ENCODE measurements around the gene GRAMD4. TPM values are rescaled to one million over a fixed set of nuclear protein-coding genes. Genes with fewer than 3 reads are reported as not detected.

Gene GRAMD4
- total RNA-seq, 1 experiment from 2014 or later, result 23.5 TPM

DNA sequence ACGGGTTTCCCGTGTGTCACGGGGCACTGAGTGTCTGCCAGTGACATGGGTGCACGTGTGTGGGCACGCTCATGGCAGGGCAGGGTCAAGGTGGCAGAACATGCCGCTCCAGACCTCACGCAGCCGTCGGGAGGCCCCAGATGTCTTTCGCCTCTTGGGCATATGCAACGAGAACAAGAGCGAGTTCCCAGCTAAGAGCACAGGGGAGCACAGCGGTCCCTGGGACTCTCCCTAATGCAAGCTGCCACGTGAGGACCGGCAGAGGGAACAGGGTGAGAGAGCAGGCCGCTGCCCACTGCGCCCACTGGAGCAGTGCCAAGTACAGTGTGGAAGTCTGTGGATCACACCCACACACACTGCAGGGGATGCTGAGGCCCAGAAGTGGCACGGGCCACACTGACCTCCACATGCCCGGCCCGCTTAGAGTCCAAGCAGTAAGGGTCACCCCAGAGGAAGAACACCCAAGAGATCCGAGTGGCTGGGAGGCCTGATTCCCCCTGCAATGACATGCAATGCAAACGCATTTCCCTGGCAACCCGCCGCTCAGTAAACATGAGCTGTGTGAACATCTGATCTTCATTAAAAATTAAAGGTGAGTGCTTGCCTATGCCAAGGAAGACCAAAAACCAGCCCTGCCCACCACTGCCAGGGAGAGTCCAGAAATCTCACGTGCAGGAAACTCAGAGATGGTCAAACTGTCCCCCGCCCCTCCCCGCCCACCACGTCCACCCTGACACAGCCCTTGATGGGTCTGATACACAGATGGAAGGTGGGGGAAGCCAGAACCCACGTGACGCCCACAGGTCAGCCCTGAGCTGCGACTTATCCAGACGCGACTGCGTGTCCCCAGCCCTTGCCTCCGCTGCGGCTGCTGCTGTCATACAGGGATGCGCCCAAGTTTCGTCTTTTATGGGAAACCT is 106.1 kb downstream of the GRAMD4 start:
- DNase-seq (ENCODE audit: low spot score), result peak; percentile 20
- in situ Hi-C loops (cut with HindIII; ENCODE audit: low sequenced_read_pairs), result no loop called here

GRCh38 chr22:46726986-46727317 is 106.8 kb downstream of the GRAMD4 start:
- in situ Hi-C loops (cut with HindIII; ENCODE audit: low sequenced_read_pairs), result no loop called here
- no peak for DNase-seq (ENCODE audit: low spot score)

- DNase-seq (ENCODE audit: low spot score), result no peak
- in situ Hi-C loops (cut with HindIII; ENCODE audit: low sequenced_read_pairs), result no loop called here
Observed at GRCh38 chr22:46727813-46728364, 107.7 kb downstream of the GRAMD4 start.

GRCh38 chr22:46728470-46728869 is 108.3 kb downstream of the GRAMD4 start:
- in situ Hi-C loops (cut with HindIII; ENCODE audit: low sequenced_read_pairs), result no loop called here
- no peak for DNase-seq (ENCODE audit: low spot score)

Other genes starting within 250 kb of the GRAMD4 start
- 5.5 and 10.1 TPM in 2 replicates for gene CELSR1, start 82.8 kb upstream of the GRAMD4 start, total RNA-seq (2014; rRNA removed; shearing (Covaris generic))
- 50.3 and 70.0 TPM in 2 replicates for gene CERK, start 117.9 kb downstream of the GRAMD4 start, total RNA-seq (2014; rRNA removed; shearing (Covaris generic))
- gene TBC1D22A, start 142.3 kb downstream of the GRAMD4 start, total RNA-seq (2014; rRNA removed; shearing (Covaris generic)), result 11.1 and 14.1 TPM in 2 replicates

Measured in G401 (cell line).